Stimulated activated CD4-positive, alpha-beta T cell treated with anti-CD3 and anti-CD28 coated beads, Interleukin-2, amount 100 ng/mL, for 48 hours (primary cell): ENCODE measurements around the gene MYMX.

ENCODE experiments used
- DNase-seq, 2 donors: peaks; one replicate each; pipeline ENCODE4 v3.0.0-alpha.2; 2020

Gene MYMX

DNA sequence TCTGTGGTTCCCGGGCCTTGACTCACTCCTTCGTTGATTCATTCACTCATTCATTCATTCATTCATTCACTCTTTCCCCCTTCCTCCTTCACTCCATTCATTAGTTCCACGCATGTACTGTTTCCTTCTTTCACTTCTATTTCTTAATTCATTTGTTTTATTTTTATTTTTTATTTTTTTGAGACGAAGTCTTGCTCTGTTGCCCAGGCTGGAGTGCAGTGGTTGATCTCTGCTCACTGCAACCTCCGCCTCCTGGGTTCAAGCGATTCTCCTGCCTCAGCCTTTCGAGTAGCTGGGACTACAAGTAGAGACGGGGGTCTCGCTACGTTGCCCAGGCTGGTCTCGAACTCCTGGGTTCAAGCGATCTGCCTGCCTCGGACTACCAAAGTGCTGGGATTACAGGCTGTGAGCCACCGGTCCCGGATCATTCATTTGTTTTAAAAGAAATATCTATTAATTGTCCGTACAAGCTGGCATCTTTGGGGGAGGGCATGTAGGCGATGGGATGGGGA is 49.1 kb downstream of the MYMX start:
- no peak for DNase-seq

DNA sequence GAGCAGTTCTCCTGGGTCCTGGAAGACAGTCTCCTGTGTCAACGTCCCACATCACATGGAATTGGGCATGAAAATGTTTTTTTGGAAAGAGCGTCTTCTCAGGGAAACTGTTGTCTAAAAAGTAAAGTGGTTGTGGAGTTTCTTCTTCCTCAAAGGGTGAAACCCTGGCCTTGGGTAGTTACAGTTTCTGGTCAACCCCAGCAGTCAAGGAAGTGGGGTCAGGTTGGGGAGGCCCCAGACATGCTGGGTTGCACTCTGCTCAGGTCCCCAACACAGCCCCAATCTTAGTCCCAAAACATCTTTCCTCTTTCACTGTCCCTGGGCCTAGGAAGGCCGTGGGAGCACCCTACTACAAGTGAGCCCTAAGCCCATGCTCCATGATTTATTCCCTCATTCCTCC is 49.6 kb downstream of the MYMX start:
- no peak for DNase-seq

DNA sequence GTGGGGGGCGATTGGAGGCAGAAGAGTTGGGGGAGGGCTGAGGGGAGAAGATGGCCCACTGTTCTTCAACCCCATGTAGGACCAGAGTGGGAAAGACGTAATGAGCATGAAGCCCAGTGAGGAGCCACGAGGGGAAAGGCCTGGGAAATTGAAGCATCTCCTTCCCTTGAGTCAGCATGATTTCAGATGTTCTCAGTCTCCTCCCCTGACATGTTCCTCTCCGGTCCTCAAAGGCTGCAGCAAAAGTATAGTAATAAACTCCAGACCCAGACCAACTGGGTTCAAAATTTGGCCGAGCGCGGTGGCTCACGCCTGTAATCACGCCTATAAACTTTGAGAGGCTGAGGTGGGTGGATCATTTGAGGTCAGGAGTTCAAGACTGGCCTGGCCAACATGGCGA is 50.5 kb downstream of the MYMX start:
- DNase-seq = no peak
